GM12874 (cell line): ENCODE data around the gene ENTREP3.

Experiments
- TF ChIP-seq, protein P1 (sequence below): IDR thresholded peaks from 2 replicates; pipeline ENCODE4 v1.5.1; 2011; ENCODE audit warnings: low read depth, mild to moderate bottlenecking, control low read depth, low read length, moderate library complexity; ENCODE audit not compliant: insufficient read depth

ENTREP3 gene

GRCh38 chr1:155273343-155274245 lies 18.3 kb upstream of the ENTREP3 start, which contains the start of gene CLK2:
Gene CLK2, minus strand, starts transcription at chr1:155273504. Its CDS starts 2,527 bp downstream, at chr1:155270977.
- TF ChIP-seq, protein P1, sequence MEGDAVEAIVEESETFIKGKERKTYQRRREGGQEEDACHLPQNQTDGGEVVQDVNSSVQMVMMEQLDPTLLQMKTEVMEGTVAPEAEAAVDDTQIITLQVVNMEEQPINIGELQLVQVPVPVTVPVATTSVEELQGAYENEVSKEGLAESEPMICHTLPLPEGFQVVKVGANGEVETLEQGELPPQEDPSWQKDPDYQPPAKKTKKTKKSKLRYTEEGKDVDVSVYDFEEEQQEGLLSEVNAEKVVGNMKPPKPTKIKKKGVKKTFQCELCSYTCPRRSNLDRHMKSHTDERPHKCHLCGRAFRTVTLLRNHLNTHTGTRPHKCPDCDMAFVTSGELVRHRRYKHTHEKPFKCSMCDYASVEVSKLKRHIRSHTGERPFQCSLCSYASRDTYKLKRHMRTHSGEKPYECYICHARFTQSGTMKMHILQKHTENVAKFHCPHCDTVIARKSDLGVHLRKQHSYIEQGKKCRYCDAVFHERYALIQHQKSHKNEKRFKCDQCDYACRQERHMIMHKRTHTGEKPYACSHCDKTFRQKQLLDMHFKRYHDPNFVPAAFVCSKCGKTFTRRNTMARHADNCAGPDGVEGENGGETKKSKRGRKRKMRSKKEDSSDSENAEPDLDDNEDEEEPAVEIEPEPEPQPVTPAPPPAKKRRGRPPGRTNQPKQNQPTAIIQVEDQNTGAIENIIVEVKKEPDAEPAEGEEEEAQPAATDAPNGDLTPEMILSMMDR: no peak

GRCh38 chr1:155272466-155273342 lies 17.4 kb upstream of the ENTREP3 start:
- TF ChIP-seq, protein P1: no peak

- TF ChIP-seq, protein P1: no peak
Measured at GRCh38 chr1:155269381-155269780, 14.1 kb upstream of the ENTREP3 start.

GRCh38 chr1:155268630-155269029 lies 13.3 kb upstream of the ENTREP3 start:
- TF ChIP-seq, protein P1: no peak

GRCh38 chr1:155267373-155267772 lies 12.1 kb upstream of the ENTREP3 start:
- TF ChIP-seq, protein P1: no peak

DNA sequence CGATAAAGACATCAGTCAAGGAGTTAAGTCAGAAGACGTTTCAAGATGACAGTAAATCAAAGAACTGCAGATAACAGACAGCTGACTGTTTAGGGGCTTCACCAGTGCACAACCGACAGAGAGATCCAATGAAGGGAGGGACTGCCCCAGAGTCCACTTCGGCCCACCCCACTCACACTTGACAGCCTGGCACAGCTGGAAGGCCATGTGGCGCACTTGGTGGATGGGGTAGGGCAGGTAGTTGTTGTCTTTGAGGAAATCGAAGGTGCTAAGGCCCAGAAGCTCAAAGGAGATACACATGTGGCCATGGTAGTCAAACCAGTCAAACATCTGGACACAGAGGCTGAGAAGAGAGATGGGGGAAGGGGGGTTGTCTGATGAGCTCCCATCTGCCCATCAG lies 11.3 kb upstream of the ENTREP3 start:
- TF ChIP-seq, protein P1: no peak

- TF ChIP-seq, protein P1: no peak
Measured at GRCh38 chr1:155263067-155263466, 7.8 kb upstream of the ENTREP3 start.
